GM13976 (cell line): ENCODE results near the gene CACNG6.

Source experiments
- DNase-seq: peaks from one replicate; pipeline ENCODE4 v3.0.0; 2012; ENCODE audit warnings: low spot score
- in situ Hi-C: fragments of 300-500 bp; cut with MboI; formaldehyde crosslinking; loops from one replicate; pipeline ENCODE4 v1.12.0; 2022; ENCODE audit warnings: low sequenced_read_pairs, mixed read lengths, inconsistent platforms; ENCODE audit not compliant: unreplicated experiment
- TF ChIP-seq, protein P1 (sequence below): IDR thresholded peaks from 2 replicates; pipeline ENCODE4 v1.5.1; 2012; ENCODE audit warnings: borderline replicate concordance, mild to moderate bottlenecking; ENCODE audit not compliant: insufficient read depth; ENCODE audit errors: extremely low read depth, missing control alignments, control extremely low read depth

Gene CACNG6

DNA sequence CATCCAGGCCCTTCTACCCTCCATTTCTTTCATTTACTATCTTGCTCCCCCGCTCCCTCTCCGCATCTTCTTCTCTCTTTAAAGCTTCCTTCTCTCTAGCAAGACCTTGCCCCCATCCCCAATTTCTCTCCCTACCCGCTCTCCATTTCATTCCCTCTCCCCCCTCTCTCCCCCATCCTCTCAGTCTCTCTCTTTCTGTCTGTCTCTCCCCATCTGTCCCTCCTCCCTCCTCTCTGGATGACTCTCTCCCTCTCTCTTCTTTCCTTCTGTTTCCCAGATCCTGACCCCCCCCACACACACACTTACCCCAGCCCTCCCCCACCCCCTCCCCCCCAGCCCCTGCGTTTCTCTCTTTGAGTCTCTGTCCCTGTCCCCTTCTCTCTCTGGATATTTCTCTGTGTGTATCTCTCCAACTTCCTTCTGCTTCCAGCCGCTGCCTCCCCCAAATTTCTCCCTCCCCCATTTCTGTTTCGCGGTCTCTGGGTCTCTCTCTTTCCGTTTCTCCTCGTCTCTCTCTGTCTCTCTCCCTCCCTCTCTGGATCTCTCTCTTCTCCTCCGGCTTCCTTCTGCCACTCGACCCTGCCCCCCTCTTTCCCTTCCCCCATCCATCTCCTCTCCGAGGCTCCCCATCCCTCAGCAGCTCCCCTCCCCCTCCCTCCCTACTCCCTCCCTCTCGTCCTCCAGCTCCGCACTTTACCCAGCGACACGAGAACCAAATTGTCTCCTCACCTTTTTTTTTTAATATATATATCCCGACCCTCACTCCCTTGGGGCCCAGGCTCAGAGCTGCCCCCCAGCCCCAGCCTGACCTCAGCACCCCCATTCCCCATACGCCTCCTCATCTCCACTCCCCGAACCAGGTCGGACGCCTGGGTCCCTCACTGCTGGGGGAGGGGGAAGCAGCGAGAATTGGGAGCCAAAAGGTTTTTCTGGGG lies 32.3 kb upstream of the CACNG6 start:
- no peak for DNase-seq
- TF ChIP-seq, protein P1, sequence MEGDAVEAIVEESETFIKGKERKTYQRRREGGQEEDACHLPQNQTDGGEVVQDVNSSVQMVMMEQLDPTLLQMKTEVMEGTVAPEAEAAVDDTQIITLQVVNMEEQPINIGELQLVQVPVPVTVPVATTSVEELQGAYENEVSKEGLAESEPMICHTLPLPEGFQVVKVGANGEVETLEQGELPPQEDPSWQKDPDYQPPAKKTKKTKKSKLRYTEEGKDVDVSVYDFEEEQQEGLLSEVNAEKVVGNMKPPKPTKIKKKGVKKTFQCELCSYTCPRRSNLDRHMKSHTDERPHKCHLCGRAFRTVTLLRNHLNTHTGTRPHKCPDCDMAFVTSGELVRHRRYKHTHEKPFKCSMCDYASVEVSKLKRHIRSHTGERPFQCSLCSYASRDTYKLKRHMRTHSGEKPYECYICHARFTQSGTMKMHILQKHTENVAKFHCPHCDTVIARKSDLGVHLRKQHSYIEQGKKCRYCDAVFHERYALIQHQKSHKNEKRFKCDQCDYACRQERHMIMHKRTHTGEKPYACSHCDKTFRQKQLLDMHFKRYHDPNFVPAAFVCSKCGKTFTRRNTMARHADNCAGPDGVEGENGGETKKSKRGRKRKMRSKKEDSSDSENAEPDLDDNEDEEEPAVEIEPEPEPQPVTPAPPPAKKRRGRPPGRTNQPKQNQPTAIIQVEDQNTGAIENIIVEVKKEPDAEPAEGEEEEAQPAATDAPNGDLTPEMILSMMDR = no peak
- in situ Hi-C loops = no loop called here

DNA sequence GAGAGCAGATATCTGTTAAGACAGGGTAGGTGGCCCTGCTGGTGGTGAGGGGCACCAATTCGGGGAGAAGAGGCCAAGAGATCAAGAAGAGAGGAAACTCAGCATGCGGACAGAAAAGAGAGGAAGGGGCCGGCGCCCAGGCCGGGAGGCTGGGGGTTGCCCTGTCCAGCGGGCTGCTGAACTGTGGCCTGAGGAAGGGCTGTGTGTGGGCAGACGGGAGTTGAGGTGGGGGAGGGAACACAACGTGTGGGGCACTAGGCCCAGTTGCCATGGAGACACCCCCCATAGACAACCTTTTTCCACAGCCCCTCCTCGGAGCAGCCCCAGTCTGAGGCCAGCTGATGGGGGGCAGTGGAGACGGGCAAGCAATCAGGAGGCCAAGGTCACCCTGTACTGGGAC lies 31.2 kb upstream of the CACNG6 start:
- TF ChIP-seq, protein P1 = no peak
- in situ Hi-C loops = no loop called here
- peak; percentile 28 for DNase-seq

DNA sequence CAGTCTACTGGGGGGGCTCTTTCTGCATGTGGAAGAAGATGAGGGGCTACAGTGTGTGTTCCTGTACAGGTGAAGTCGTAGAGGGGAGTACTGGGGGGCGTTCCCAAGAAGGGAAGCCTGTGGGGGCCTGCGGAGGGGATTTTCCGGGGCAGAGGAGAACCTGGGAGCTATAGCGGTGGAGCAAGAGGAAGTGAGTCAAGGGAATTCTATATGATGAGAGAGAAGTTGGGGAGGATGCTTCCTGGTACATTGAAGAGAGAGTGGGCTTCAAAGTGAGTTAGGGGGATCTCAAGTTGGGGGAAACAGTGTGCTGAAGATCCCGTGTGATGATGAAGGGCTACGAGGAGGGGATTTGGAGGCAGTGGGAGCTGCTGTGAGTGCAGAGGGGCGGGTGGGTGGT lies 30.6 kb upstream of the CACNG6 start:
- in situ Hi-C loops = no loop called here
- TF ChIP-seq, protein P1 = no peak

DNA sequence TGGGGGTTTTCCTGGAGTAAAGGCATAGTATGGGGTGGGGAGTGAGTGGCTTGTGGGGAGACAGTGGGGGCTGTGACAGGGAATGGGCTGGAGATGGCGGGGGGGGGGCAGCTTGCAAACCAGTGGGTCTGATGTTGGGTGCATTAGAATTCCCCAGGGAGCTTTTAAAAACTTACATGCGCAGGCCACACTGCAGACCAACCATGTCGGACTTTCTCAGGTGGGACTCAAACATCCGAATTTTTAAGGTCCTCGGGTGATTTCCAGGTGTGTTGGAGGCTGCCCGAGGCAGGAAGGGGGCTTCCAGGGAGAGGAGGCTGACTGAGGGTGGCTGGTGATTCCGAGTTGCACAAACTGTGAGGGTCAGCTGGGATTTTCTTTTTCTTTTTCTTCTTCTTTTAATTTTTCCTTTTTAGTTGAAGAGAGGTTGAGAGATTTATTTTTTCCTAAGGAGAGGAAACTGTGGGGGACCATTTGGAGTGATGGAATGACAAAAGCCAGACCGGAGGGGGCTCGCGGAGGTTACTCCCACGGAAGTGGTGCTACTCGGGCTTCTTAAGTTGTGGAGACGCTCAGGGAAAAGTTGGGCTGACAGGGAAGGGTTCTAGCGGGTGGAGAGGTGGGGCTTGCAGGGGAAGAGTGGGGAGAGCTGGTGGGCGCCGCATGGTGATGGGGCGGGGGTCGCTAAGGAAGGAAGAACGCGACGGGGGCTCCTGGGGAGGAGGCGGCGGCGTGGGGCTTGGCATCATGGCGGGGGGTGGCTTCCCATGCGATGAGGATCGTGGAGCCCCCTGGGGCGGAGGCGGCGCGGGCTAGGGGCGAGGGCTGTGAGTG lies 29.7 kb upstream of the CACNG6 start:
- DNase-seq = peak; percentile 30
- in situ Hi-C loops = no loop called here
- TF ChIP-seq, protein P1 = no peak

More for the DNA sequence above, 30.6 kb upstream of the CACNG6 start:
- peak; percentile 32 for DNase-seq

DNA sequence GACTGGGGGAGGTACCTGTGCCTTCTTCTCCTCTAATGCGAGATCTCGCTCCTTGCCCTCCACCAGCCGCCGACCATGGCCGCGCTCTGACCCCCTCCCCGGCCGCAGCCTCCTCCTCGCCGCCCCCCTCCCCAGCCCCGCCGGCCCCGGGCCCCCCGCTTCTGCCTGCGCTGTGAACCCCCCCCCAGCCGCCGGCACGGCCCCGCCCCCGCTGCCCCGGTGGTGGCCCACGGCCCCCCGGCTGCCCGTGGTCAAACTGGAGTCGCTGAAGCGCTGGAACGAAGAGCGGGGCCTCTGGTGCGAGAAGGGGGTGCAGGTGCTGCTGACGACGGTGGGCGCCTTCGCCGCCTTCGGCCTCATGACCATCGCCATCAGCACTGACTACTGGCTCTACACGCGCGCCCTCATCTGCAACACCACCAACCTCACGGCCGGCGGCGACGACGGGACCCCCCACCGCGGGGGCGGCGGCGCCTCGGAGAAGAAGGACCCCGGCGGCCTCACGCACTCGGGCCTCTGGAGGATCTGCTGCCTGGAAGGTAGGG lies 28.5 kb upstream of the CACNG6 start, which contains the start of gene CACNG8:
Gene CACNG8 (plus strand): TSS at position 51 of the 545 bp plus-strand sequence.
- TF ChIP-seq, protein P1 = no peak

DNA sequence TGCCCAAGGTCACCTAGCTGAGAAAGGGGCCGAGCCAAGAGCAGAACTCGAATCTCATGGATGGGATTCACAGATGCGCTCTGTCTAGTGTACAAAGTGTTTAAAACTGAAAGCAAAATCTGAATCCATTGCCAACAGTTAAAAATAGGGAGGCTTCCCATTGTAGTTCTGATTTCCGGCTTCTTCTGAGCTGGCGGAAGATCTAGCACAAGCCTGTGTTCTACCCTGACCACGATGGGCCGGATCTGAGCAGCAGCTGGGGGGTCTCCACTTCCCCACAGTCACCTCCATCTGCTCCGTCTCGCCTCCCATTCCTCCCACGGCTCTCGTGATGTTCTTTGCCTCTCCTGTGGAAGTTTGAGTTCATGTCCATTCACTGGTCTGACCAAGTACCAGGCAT lies 26.3 kb upstream of the CACNG6 start:
- TF ChIP-seq, protein P1 = no peak
- DNase-seq = no peak
- in situ Hi-C loops = no loop called here

More for the DNA sequence above, 28.5 kb upstream of the CACNG6 start, which contains the start of gene CACNG8:
- peak; percentile 45 for DNase-seq
- in situ Hi-C loops = no loop called here
